Ramos (cell line): ENCODE data around the gene TSC22D1.
"Not testable (repeated sequence)": the region's sequence is repeated elsewhere in the genome, so short reads cannot be mapped to it uniquely, and the experiment has no call there.

Experiments used
- in situ Hi-C: fragments of 300-500 bp; cut with MboI; formaldehyde crosslinking; loops from one replicate; pipeline ENCODE4 v1.14.3; 2022; ENCODE audit warnings: low sequenced_read_pairs; ENCODE audit not compliant: unreplicated experiment

The TSC22D1 gene

DNA sequence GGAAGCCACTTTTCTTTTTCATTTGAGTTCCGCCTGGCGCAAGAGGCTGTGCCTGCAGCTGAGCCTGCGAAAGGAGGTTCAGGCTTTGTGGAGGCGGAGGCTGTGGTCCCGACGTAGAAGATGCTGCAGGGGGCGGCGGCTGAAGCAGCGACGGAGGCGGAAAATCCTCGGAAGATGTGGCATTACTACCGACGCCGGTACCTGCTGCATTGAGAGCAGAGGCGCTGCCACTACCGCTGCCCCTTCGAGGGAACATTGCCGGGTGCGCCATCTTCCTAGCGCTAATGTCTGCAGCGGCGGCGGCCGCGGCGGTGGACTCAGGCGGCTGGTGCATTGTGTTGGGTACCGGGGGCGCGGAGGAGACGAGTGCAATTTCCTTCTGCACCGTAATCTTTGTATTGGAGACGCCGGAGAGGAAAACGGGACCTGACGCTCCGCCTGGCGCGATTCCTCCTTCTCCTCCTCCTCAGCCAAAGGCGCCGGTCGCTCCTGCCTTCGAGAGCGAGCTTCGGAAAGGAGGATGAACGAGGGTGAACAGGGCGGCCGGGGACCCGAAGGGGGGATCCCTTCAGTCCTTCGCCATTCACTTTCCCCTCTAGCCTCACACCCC lies at the start of gene TSC22D1:
Gene TSC22D1 (minus strand): TSS at position 590 of the 610 bp plus-strand sequence. CDS start 256 bp downstream, at position 334.
- in situ Hi-C loops = no loop called here

- in situ Hi-C loops = no loop called here
Measured at GRCh38 chr13:44622708-44623107, 46.6 kb upstream of the TSC22D1 start.

- in situ Hi-C loops = no loop called here
Measured at GRCh38 chr13:44622261-44622660, 46.1 kb upstream of the TSC22D1 start.

DNA sequence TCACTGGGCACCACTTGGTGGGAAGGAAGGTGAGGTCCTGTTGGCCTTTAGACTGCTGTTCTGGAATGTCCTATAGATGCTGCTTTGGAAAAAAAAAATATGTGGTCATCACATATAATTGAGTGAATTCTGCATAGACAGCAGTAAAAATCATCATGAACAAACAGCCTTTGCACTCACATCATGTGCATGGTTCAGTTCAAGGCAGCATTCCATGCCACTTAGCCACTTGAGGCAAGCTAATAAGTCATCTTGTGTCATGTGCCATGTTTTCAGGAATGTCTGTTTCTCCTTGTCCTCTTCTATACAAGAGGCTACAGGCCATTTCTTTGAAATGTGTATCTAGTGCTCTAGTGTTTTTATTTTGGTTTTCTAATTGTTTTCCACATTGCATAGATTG lies 43.9 kb upstream of the TSC22D1 start:
- in situ Hi-C loops = no loop called here

GRCh38 chr13:44619651-44620050 lies 43.5 kb upstream of the TSC22D1 start:
- in situ Hi-C loops = no loop called here

DNA sequence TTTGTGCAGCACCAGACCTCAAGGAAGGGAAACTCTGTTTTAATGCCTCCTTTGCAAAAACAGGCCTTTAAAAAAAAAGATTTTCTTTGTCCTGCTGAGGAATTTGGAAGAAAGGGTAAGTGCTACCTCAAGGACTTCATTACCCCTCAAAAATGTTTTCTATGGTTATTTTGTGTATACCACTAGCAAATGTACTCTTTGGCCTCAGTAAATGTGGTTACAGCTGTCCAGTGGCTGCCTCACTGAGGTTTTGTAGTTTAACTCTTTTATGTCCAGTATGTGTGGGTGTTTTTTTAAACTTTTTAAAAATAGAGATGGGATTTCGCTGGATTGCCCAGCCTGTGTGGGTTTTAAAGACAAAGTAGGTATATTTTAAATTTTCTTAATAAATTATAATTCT lies 42.2 kb upstream of the TSC22D1 start:
- in situ Hi-C loops = no loop called here

DNA sequence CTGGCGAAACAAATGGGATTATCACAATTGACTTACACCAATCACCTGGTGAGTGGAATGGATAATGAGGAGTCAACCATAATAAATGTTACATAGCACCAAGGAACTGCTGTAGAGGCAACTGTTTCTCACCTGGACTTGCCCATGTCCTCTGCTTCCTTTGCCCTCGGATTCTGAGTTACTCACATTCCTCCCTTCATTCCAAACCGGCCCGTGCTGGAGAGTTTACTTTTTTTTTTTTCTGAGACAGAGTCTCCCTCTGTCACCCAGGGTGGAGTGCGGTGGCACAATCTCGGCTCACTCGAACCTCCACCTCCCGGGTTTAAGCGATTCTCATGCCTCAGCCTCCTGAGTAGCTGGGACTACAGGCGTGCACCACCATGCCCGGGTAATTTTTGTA lies 41.5 kb upstream of the TSC22D1 start:
- in situ Hi-C loops = no loop called here

- in situ Hi-C loops = no loop called here
Measured at GRCh38 chr13:44609137-44609536, 33.0 kb upstream of the TSC22D1 start.

- in situ Hi-C loops = no loop called here
Measured at GRCh38 chr13:44605721-44606120, 29.6 kb upstream of the TSC22D1 start.

DNA sequence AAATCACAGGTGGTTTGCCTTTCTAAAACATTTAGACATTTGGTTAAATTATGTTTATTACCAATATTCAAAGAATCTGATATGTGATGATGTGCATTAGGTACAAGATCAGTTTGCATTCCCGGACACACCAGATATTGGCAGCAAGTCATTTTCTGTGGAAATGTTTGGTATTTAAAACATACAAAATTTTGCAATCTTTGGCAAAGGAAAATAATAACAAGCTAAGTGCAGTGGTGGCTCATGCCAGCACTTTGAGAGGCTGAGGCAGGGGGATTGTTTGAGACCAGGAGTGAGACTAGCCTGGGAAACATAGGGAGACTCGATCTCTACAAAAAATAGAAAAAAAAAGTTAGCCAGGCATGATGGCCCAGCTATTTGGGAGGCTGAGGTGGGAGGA lies 29.1 kb upstream of the TSC22D1 start:
- in situ Hi-C loops = no loop called here

- in situ Hi-C loops = no loop called here
Measured at GRCh38 chr13:44601586-44601985, 25.5 kb upstream of the TSC22D1 start.

DNA sequence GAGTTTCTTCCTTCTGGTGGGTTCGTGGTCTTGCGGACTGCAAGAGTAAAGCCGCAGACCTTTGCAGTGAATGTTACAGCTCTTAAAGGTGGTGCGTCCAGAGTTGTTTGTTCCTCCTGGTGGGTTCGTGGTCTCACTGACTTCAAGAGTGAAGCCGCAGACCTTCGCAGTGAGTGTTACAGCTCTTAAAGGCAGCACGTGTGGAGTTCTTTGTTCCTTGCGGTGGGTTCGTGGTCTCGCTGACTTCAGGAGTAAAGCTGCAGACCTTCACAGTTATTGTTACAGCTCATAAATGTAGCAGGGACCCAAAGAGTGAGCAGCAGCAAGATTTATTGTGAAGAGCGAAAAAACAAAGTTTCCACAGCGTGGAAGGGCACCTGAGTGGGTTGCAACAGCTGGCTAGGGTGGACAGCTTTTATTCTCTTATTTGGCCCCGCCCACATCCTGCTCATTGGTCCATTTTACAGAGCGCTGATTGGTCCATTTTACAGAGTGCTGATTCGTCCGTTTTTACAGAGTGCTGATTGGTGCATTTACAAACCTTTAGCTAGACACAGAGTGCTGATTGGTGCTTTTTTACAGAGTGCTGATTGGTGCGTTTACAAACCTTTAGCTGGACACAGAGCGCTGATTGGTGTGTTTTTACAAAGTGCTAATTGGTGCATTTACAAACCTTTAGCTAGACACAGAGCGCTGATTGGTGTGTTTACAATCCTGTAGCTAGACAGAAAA lies 17.9 kb upstream of the TSC22D1 start:
- in situ Hi-C loops = not testable (repeated sequence)

DNA sequence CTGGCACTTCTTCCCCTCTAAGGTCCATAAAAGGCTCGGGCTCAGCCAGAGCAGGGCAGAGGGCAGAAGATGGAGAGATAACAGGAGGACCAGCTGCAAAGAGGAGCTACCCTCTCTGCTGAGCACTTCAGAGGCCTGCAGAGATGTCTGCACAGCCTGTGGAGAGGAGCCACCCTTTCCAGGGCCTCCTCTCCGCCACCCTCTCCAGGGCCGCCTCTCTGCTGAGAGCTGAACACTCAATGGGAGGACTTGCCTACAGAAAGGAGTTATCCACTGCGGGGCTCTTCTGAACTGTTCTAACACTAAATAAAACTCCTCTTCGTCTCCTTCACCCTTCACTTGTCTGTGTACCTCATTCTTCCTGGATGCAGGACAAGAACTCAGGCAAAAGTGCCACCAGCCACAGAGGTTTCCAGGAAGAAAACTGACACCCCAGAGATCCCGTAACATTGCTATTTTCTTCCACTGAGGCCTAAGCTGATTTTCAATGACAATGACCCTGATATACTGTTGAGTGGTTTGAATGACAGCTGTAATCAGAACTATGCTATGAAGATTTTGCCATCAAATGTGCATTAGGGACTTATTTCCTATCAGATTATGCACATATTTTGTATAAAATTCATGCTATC lies 16.2 kb upstream of the TSC22D1 start:
- in situ Hi-C loops = no loop called here

DNA sequence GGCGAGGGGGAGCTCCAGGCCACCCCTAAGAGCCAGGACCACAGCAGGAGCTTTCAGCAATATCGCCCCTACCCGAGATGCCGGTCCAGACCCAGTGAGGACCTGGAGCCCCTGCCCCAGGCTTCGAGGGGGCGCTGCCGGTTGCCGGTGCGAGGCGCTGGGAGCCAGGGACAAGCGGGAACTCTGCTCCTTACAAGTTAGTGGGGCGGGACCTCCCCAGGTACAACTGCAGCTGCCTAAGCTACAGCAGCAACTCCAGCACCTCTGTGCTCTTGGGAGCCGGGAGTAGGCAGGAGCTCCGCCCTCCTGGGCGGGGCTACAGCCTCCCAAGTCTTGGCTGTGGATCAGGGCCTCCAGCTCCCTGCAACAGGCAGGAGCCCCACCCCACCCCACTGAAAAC lies 15.2 kb upstream of the TSC22D1 start:
- in situ Hi-C loops = no loop called here

DNA sequence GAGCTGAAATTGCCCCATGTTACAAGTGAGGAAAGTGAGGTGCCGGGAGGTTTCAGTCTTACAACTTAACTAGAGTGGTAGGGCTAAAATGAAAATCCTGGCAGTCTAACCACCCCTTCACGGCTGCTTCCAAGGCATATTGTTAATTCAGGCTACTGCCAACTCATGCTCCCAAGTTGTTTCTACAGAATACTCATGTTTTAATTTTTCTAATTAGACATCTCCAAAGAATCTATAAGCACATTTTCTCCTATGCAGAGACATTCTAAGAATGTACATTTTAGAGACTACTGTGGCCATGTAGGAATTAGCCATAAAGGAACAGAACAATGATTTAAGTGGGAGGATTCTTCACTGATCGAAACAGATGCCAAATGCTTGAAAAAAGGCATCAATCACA lies 7.0 kb upstream of the TSC22D1 start:
- in situ Hi-C loops = no loop called here

GRCh38 chr13:44578067-44578400 lies 1.9 kb upstream of the TSC22D1 start:
- in situ Hi-C loops = no loop called here

DNA sequence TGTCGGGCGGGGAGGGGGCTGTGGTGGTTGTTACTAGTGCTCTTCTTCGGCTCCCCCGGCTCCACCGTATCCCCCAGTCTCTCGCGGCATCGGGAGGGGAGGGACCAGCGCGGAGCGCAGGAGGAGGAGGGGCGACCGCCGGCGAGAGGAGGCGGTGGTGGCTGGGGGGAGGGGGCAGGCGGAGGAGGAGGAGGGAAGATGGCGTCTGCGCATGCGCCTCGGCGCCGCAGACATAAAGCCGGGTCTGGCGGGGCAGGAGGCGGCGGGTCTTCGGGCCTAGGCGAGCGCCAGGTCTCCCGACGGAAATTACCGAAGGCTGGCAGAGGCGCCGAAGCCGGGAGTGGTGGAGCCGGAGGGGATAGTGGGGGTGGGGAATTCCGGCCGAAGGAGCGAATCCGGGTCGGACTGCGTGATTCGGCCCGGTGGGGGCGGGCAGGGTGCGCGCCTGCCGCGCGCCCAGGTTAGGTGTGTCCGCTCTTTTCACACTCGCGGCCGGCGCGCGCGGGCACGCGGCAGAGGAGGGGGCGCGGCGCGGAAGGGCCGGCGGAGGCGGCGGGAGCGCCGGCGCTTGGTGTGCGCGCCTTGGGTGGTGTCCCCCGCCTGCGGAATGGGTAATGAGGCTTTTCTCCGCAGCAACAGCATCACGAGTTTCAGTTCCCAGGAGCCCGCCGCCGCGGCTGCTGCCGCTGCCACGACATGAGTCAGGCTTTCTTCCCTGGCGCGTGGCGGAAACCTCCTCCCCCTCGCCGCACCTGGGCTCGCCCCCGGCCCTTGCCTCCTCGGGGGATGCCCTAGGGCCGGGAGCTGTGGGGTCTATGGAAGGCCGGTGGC lies 1.3 kb upstream of the TSC22D1 start:
- in situ Hi-C loops = no loop called here

GRCh38 chr13:44576351-44577235 lies 463 bp upstream of the TSC22D1 start:
- in situ Hi-C loops = no loop called here

- in situ Hi-C loops = no loop called here
Measured at GRCh38 chr13:44575035-44575434, 1.1 kb downstream of the TSC22D1 start.

GRCh38 chr13:44574466-44574855 lies 1.7 kb downstream of the TSC22D1 start:
- in situ Hi-C loops = no loop called here
